Breast epithelium (tissue), 3 donors: ENCODE results near the gene SYMPK.

ENCODE experiments used
- POLR2A ChIP-seq: fragments of 450-650 bp; IDR thresholded peaks from one replicate; pipeline ENCODE4 v1.6.1; 2016; ENCODE audit warnings: antibody characterized with exemption, mild to moderate bottlenecking, moderate library complexity
- TF ChIP-seq, protein P1 (sequence below), 3 donors: fragments of 450-650 bp; IDR thresholded peaks; one replicate each; pipeline ENCODE4 v1.5.1; 2016 to 2017; ENCODE audit warnings: antibody characterized with exemption in 3 of 3, mild to moderate bottlenecking in 3 of 3, moderate library complexity in 3 of 3

DNA sequence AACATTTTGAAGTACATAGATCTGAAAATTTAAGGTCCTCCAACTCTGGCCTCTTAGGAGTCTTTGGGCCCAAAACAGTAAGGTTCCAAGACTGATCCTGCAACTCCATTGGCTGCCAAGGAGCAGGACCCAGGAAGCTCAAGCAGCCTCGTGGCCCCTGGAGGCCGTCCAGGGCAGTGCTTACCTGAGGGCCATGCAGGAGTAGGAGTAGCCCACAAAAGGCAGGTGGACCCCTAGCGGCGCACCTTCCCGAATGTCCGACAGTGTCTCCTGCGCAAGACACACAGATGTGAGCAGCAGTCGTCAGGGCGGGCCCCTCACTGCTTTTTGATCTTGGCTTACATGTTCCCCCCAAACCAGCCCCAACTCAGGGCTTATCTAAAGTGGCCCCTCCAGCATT is 88.2 kb downstream of the SYMPK start:
- TF ChIP-seq, protein P1, sequence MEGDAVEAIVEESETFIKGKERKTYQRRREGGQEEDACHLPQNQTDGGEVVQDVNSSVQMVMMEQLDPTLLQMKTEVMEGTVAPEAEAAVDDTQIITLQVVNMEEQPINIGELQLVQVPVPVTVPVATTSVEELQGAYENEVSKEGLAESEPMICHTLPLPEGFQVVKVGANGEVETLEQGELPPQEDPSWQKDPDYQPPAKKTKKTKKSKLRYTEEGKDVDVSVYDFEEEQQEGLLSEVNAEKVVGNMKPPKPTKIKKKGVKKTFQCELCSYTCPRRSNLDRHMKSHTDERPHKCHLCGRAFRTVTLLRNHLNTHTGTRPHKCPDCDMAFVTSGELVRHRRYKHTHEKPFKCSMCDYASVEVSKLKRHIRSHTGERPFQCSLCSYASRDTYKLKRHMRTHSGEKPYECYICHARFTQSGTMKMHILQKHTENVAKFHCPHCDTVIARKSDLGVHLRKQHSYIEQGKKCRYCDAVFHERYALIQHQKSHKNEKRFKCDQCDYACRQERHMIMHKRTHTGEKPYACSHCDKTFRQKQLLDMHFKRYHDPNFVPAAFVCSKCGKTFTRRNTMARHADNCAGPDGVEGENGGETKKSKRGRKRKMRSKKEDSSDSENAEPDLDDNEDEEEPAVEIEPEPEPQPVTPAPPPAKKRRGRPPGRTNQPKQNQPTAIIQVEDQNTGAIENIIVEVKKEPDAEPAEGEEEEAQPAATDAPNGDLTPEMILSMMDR (IDR thresholded peaks at IDR 0.05): no peak
- no peak for TF ChIP-seq POLR2A
